KG1 (cell line): ENCODE data around the gene USH1C.

ENCODE experiments used
- DNase-seq: peaks from one replicate; lab custom pipeline; 2025; lab: John Stamatoyannopoulos, UW

USH1C gene

GRCh38 chr11:17471501-17471900 is 72.7 kb downstream of the USH1C start:
- no peak for DNase-seq

- no peak for DNase-seq
Measured at GRCh38 chr11:17469998-17470397, 74.2 kb downstream of the USH1C start.

GRCh38 chr11:17468122-17468521 is 76.1 kb downstream of the USH1C start:
- DNase-seq: no peak

- DNase-seq: no peak
Measured at GRCh38 chr11:17463546-17464174, 80.6 kb downstream of the USH1C start.

GRCh38 chr11:17462940-17463339 is 81.3 kb downstream of the USH1C start:
- no peak for DNase-seq

GRCh38 chr11:17460406-17460805 is 83.8 kb downstream of the USH1C start:
- no peak for DNase-seq

- no peak for DNase-seq
Measured at GRCh38 chr11:17459236-17459896, 84.8 kb downstream of the USH1C start.

- DNase-seq: no peak
Measured at GRCh38 chr11:17458268-17458667, 85.9 kb downstream of the USH1C start.

- no peak for DNase-seq
Measured at GRCh38 chr11:17457396-17458173, 86.6 kb downstream of the USH1C start.

GRCh38 chr11:17452668-17453067 is 91.5 kb downstream of the USH1C start:
- no peak for DNase-seq

GRCh38 chr11:17449158-17449557 is 95.1 kb downstream of the USH1C start:
- no peak for DNase-seq

GRCh38 chr11:17446482-17446881 is 97.7 kb downstream of the USH1C start:
- no peak for DNase-seq

- DNase-seq: no peak
Measured at GRCh38 chr11:17445240-17445795, 98.9 kb downstream of the USH1C start.

GRCh38 chr11:17443926-17444690 is 100.1 kb downstream of the USH1C start:
- no peak for DNase-seq
